HepG2 (cell line): Measurements from ENCODE around the gene ADRM1. TPM values are rescaled to one million over a fixed set of nuclear protein-coding genes. Genes with fewer than 3 reads are reported as not detected.

Source experiments
- ATAC-seq: fragments of 200-7000 bp; cut with Tn5 transposase; 3 replicates; pipeline ENCODE4 v1.9.1; 2020; ENCODE audit warnings: mild to moderate bottlenecking, moderate library complexity
- BruUV-seq: library from RNA; stranded (reverse); fragments of 400-500 nt; replicated peaks from 2 replicates; lab custom pipeline; 2021; lab: Mats Ljungman, UMichigan
- CTCF ChIA-PET: fragments of 300-600 bp; formaldehyde crosslinking; extraction: SDS; loops from one replicate; lab custom pipeline; 2021; ENCODE audit warnings: low total read pairs, inconsistent platforms, low intra/inter-chr PET ratio; lab: Yijun Ruan, JAX
- POLR2A ChIA-PET: fragments of 350-600 bp; sonication (Branson Sonifier 250); formaldehyde crosslinking; loops from one replicate; lab custom pipeline; 2020; ENCODE audit warnings: antibody characterized with exemption, inconsistent platforms; lab: Yijun Ruan, JAX
- DNase-seq: peaks from one replicate; pipeline ENCODE4 v3.0.0-alpha.2; 2015; ENCODE audit warnings: low spot score
- FAIRE-seq: peaks from 3 replicates; lab custom pipeline; 2011; peaks lifted over from hg19 to GRCh38; lab: Jason Lieb, UNC
- H2AFZ ChIP-seq: one replicate; pipeline ENCODE4 v1.6.1; 2011; ENCODE audit warnings: low read length, inconsistent platforms
- H3K27ac ChIP-seq: fragments of 300-600 bp; 3 replicates; pipeline ENCODE4 v1.8.0; 2011; ENCODE audit warnings: mixed run types, mild to moderate bottlenecking, mixed read lengths, low read length, inconsistent platforms; ENCODE audit not compliant: insufficient read depth; ENCODE audit errors: extremely low read length
- H3K27me3 ChIP-seq, 2 experiments: fragments of 200-600 bp in 1 of 2; 2 replicates in 1 of 2; 3 replicates in 1 of 2; pipeline versions ENCODE4 v1.6.0 to v1.8.0; 2011; ENCODE audit warnings: low read length in 2 of 2, mild to moderate bottlenecking in 2 of 2, moderate library complexity in 2 of 2, inconsistent platforms in 1 of 2; ENCODE audit not compliant: insufficient read depth in 2 of 2, control insufficient read depth in 1 of 2
- H3K36me3 ChIP-seq, 2 experiments: fragments of 200-600 bp in 1 of 2; replicated peaks in 1 of 2; 2 replicates in 1 of 2; 3 replicates in 1 of 2; pipeline versions ENCODE4 v1.5.1 to v1.8.0; 2011; ENCODE audit warnings: low read length in 2 of 2, inconsistent platforms in 1 of 2; ENCODE audit not compliant: insufficient read depth in 2 of 2, control insufficient read depth in 1 of 2
- H3K4me1 ChIP-seq: 2 replicates; pipeline ENCODE4 v1.5.1; 2012; ENCODE audit warnings: low read length, inconsistent platforms; ENCODE audit not compliant: insufficient read depth
- H3K4me2 ChIP-seq: 2 replicates; pipeline ENCODE4 v1.6.0; 2011; ENCODE audit warnings: low read depth, low read length, inconsistent platforms
- H3K4me3 ChIP-seq, 3 experiments: fragments of 200-600 bp in 1 of 3; sonication (generic), shearing (Covaris generic) in 1 of 3; replicated peaks in 1 of 3; 2 replicates each; pipeline ENCODE4 v1.5.1; 2011 to 2016; ENCODE audit warnings: low read length in 3 of 3, inconsistent platforms in 2 of 3, low read depth in 2 of 3, mild to moderate bottlenecking in 2 of 3, control low read depth in 1 of 3, mixed read lengths in 1 of 3; ENCODE audit not compliant: insufficient read depth in 1 of 3
- H3K79me2 ChIP-seq: one replicate; pipeline ENCODE4 v1.6.1; 2011; ENCODE audit warnings: low read length, inconsistent platforms; ENCODE audit not compliant: insufficient read depth
- H3K9ac ChIP-seq: 2 replicates; pipeline ENCODE4 v1.6.0; 2011; ENCODE audit warnings: mild to moderate bottlenecking, low read depth, low read length, inconsistent platforms; ENCODE audit not compliant: insufficient read depth
- H3K9me3 ChIP-seq: 2 replicates; pipeline ENCODE4 v1.5.1; 2012; ENCODE audit warnings: mild to moderate bottlenecking, low read length
- H4K20me1 ChIP-seq: 2 replicates; pipeline ENCODE4 v1.6.0; 2011; ENCODE audit warnings: inconsistent platforms, mild to moderate bottlenecking, low read length, moderate library complexity; ENCODE audit not compliant: insufficient read depth
- JUND ChIP-seq: sonication (generic); formaldehyde crosslinking; IDR thresholded peaks from 2 replicates; pipeline ENCODE4 v1.8.0; 2022; ENCODE audit warnings: mild to moderate bottlenecking, missing genetic modification reagents
- MTF2 ChIP-seq: sonication (generic); formaldehyde crosslinking; IDR thresholded peaks from 2 replicates; pipeline ENCODE4 v1.5.0; 2020; ENCODE audit warnings: missing genetic modification reagents, borderline replicate concordance
- NFKB2 ChIP-seq: sonication (generic); formaldehyde crosslinking; IDR thresholded peaks from 2 replicates; pipeline ENCODE4 v1.4.0; 2020; ENCODE audit warnings: missing genetic modification reagents, borderline replicate concordance
- ZNF44 ChIP-seq: sonication (generic); formaldehyde crosslinking; IDR thresholded peaks from 2 replicates; pipeline ENCODE4 v1.5.1; 2020; ENCODE audit warnings: mild to moderate bottlenecking, missing genetic modification reagents
- ZNF552 ChIP-seq: sonication (generic); formaldehyde crosslinking; IDR thresholded peaks from 2 replicates; pipeline ENCODE4 v1.9.0; 2022; ENCODE audit warnings: missing genetic modification reagents, mild to moderate bottlenecking, borderline replicate concordance
- ZNF850 ChIP-seq: sonication (generic); formaldehyde crosslinking; conservative IDR thresholded peaks from 2 replicates; pipeline ENCODE4 v1.9.0; 2021; ENCODE audit warnings: mild to moderate bottlenecking, missing genetic modification reagents
- WGBS: methylation state at CpG from one replicate; pipeline ENCODE4 v1.1.6; 2017; ENCODE audit warnings: low lambda C conversion rate; 5-methylcytosine and 5-hydroxymethylcytosine counted together
- in situ Hi-C: cut with HindIII; loops from 2 replicates; pipeline ENCODE4 v1.10.0; 2017; ENCODE audit warnings: low pct_unique_long_range_greater_than_20kb; ENCODE audit not compliant: extremely low pct_ligation_motif_present
- intact Hi-C: fragments of 100-400 bp; cut with micrococcal nuclease; formaldehyde crosslinking; loops from one replicate; pipeline ENCODE4 v1.10.0; 2022; ENCODE audit not compliant: unreplicated experiment
- polyA plus RNA-seq, 8 experiments: library from polyadenylated mRNA; depleted of rRNA in 3 of 8; stranded (reverse) in 7 of 8; unstranded in 1 of 8; fragments of >200 nt; fragmentation: Illumina TruSeq in 4 of 8; extraction: Trizol in 4 of 8; gene quantifications; 2 replicates each; pipeline versions ENCODE4 v1.2.1 to v1.2.3, GENCODE V29; 2011 to 2016; ENCODE audit warnings: low read depth in 4 of 8, missing spikeins in 1 of 8, mixed read lengths in 1 of 8; ENCODE audit not compliant: insufficient read depth in 1 of 8
- total RNA-seq, 5 experiments: library from RNA; depleted of rRNA; stranded (reverse); fragments of >200 nt; fragmentation: Illumina TruSeq; extraction: Trizol; gene quantifications; 2 replicates each; pipeline ENCODE4 v1.2.3, GENCODE V29; 2016; ENCODE audit warnings: low read depth in 1 of 5
- TF ChIP-seq, protein P1 (sequence below): sonication (generic); formaldehyde crosslinking; IDR thresholded peaks from 2 replicates; pipeline ENCODE4 v1.5.0; 2020; ENCODE audit warnings: mild to moderate bottlenecking, missing genetic modification reagents
- TF ChIP-seq, protein P2 (sequence below): sonication (generic); formaldehyde crosslinking; IDR thresholded peaks from 2 replicates; pipeline ENCODE4 v1.5.1; 2020; ENCODE audit warnings: mild to moderate bottlenecking, missing genetic modification reagents, borderline replicate concordance

Gene ADRM1
- total and polyA plus RNA-seq, 2 of the 13 experiments (the other 11 are each of a cell fraction or from before 2014, with no cell fraction given): 92.9 to 154 TPM

DNA sequence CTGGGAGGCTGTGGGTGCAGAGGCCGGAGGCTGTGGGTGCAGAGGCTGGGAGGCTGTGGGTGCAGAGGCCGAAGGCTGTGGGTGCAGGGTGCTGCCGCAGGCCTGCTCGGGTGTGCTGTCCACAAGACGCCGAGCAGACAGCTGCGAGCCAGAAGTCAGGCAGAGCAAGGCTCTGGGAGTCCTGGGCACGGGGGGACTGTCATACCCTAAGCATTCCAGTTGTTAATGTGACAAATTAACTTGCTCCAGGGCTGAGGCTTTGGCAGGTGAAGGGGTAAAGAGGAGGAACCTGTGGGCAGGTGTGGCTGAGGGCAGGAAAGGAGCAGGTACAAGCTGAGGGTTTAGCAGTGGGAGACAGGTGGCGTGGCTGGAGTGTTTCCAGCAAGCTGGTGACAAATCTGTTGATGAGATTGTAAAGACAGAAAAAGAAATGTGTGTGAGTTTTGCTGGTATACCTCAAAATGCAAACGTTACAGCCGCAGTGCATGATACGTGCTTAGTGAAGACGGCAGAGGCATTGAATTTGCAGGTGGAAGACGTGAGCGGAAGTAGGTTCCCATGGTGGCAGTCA is 14.2 kb upstream of the ADRM1 start:
- no peak for ATAC-seq
- CTCF ChIA-PET: no interaction called here
- in situ Hi-C loops: no loop called here

More for the DNA sequence above, 14.2 kb upstream of the ADRM1 start:
- Histone ChIP-seq H3K27me3 (no peaks in the 10 kb centered on the region), H3K36me3 (peaks cover 39 to 66% of the 10 kb centered on the region in 2 experiments), H2AFZ (no peak overlapping the region), H3K9me3 (no peaks in the 10 kb centered on the region), H3K27ac (no peak overlapping the region), H3K4me1 (no peaks in the 10 kb centered on the region), H3K4me2 (no peak overlapping the region), H3K4me3 (no peak overlapping the region), H4K20me1 (no peaks in the 10 kb centered on the region), H3K79me2 (no peaks in the 10 kb centered on the region), H3K9ac (no peak overlapping the region)
- POLR2A ChIA-PET: no interaction called here
- 95% methylated on average over 15 of the region's 15 CpGs for WGBS
- BruUV-seq: no TSS peak
- TF ChIP-seq, protein P1, sequence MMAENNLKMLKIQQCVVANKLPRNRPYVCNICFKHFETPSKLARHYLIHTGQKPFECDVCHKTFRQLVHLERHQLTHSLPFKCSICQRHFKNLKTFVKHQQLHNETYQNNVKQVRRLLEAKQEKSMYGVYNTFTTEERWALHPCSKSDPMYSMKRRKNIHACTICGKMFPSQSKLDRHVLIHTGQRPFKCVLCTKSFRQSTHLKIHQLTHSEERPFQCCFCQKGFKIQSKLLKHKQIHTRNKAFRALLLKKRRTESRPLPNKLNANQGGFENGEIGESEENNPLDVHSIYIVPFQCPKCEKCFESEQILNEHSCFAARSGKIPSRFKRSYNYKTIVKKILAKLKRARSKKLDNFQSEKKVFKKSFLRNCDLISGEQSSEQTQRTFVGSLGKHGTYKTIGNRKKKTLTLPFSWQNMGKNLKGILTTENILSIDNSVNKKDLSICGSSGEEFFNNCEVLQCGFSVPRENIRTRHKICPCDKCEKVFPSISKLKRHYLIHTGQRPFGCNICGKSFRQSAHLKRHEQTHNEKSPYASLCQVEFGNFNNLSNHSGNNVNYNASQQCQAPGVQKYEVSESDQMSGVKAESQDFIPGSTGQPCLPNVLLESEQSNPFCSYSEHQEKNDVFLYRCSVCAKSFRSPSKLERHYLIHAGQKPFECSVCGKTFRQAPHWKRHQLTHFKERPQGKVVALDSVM (CRISPR knock-in tag): peak; percentile 73; the same call in 1 of the 2 replicates
- TF ChIP-seq MTF2 (CRISPR knock-in tag): no peak
- TF ChIP-seq ZNF850 (CRISPR knock-in tag): no peak
- TF ChIP-seq, protein P2, sequence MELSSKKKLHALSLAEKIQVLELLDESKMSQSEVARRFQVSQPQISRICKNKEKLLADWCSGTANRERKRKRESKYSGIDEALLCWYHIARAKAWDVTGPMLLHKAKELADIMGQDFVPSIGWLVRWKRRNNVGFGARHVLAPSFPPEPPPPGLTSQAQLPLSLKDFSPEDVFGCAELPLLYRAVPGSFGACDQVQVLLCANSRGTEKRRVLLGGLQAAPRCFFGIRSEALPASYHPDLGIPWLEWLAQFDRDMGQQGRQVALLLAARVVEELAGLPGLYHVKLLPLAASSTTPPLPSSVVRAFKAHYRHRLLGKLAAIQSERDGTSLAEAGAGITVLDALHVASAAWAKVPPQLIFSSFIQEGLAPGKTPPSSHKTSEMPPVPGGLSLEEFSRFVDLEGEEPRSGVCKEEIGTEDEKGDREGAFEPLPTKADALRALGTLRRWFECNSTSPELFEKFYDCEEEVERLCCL (CRISPR knock-in tag): no peak
- no peak for TF ChIP-seq JUND (CRISPR knock-in tag)
- TF ChIP-seq ZNF44 (CRISPR knock-in tag): no peak
- TF ChIP-seq NFKB2: no peak
- TF ChIP-seq ZNF552 (CRISPR knock-in tag): no peak
- intact Hi-C loops: no loop called here
- DNase-seq (no peak), FAIRE-seq (no peak)
